GM18873 (cell line): ENCODE measurements around the gene RNF182.

ENCODE experiments used
- ATAC-seq: cut with Tn5 transposase; IDR thresholded peaks from one replicate; pipeline ENCODE4 v1.9.1; 2021; ENCODE audit warnings: mild to moderate bottlenecking, moderate library complexity, moderate number of reproducible peaks; ENCODE audit not compliant: unreplicated experiment, low FRiP score

Gene RNF182

GRCh38 chr6:14026831-14027539 is 102.2 kb downstream of the RNF182 start:
- no peak for ATAC-seq

- no peak for ATAC-seq
These were observed 103.9 kb downstream of the RNF182 start for GRCh38 chr6:14028631-14029030.

- no peak for ATAC-seq
These were observed 104.9 kb downstream of the RNF182 start for GRCh38 chr6:14029605-14030004.
